GM10266 (cell line): ENCODE measurements around the gene GAPDH.
A peak's percentile ranks its signal among the peaks of the same experiment; 100 is the strongest.

Experiments used
- DNase-seq: peaks from one replicate; pipeline ENCODE4 v3.0.0; 2012; ENCODE audit errors: extremely low spot score
- CTCF ChIP-seq: IDR thresholded peaks from 2 replicates; pipeline ENCODE4 v1.5.1; 2012; ENCODE audit warnings: mild to moderate bottlenecking, low read depth; ENCODE audit not compliant: control insufficient read depth, insufficient read depth; ENCODE audit errors: missing control alignments

Gene GAPDH

GRCh38 chr12:6559500-6559899 lies 25.2 kb downstream of the GAPDH start:
- TF ChIP-seq CTCF = no peak
- DNase-seq = no peak

GRCh38 chr12:6560501-6561205 lies 26.3 kb downstream of the GAPDH start:
- DNase-seq = no peak
- no peak for TF ChIP-seq CTCF

GRCh38 chr12:6562881-6563280 lies 28.6 kb downstream of the GAPDH start:
- no peak for DNase-seq
- TF ChIP-seq CTCF = no peak

GRCh38 chr12:6563448-6564050 lies 29.2 kb downstream of the GAPDH start:
- peak; percentile 75 for TF ChIP-seq CTCF
- DNase-seq = peak; percentile 75

GRCh38 chr12:6567112-6567670 lies 32.9 kb downstream of the GAPDH start:
- DNase-seq = no peak
- TF ChIP-seq CTCF = no peak

- TF ChIP-seq CTCF = no peak
- no peak for DNase-seq
Observed at GRCh38 chr12:6569312-6569711, 35.0 kb downstream of the GAPDH start.

- no peak for TF ChIP-seq CTCF
- DNase-seq = no peak
Observed at GRCh38 chr12:6569786-6570185, 35.5 kb downstream of the GAPDH start.
